Stomach (tissue), 9 donors: ENCODE results near the gene SKI. TPM values are rescaled to one million over a fixed set of nuclear protein-coding genes. Genes with fewer than 3 reads are reported as not detected.

ENCODE experiments used
- DNase-seq, 2 donors: peaks; one replicate each; pipeline versions ENCODE4 v3.0.0 to v3.0.0-alpha.2; 2013 to 2019
- H3K27ac ChIP-seq, 5 donors: fragments of 200-600 bp in 4 of 5; sonication (generic) in 4 of 5; one replicate each; pipeline ENCODE4 v1.5.1; 2013 to 2019; ENCODE audit warnings: mild to moderate bottlenecking in 1 of 5, moderate library complexity in 1 of 5
- H3K27me3 ChIP-seq, 3 donors: fragments of 200-600 bp; sonication (generic); one replicate each; pipeline ENCODE4 v1.5.1; 2017 to 2019; ENCODE audit warnings: mixed run types in 1 of 3
- H3K36me3 ChIP-seq, 4 donors: fragments of 200-600 bp; sonication (generic); 1 replicate in 3 of 4; 2 replicates in 1 of 4; pipeline ENCODE4 v1.5.1; 2016 to 2019
- H3K4me1 ChIP-seq, 4 donors: fragments of 200-600 bp; sonication (generic); one replicate each; pipeline ENCODE4 v1.5.1; 2016 to 2019
- H3K4me3 ChIP-seq, 4 donors: fragments of 200-600 bp; sonication (generic) in 3 of 4; one replicate each; pipeline ENCODE4 v1.5.1; 2016 to 2019; ENCODE audit warnings: mild to moderate bottlenecking in 1 of 4
- H3K9me3 ChIP-seq, 4 donors: fragments of 200-600 bp; sonication (generic); one replicate each; pipeline ENCODE4 v1.5.1; 2016 to 2019
- CTCF ChIP-seq, 7 experiments: fragments of 450-650 bp in 4 of 7; fragments of 200-600 bp in 3 of 7; sonication (generic) in 3 of 7; IDR thresholded peaks; one replicate each; pipeline ENCODE4 v1.5.1; 2016 to 2019; ENCODE audit warnings: antibody characterized with exemption in 7 of 7, control low read depth in 2 of 7, mild to moderate bottlenecking in 1 of 7
- EP300 ChIP-seq: sonication (generic); formaldehyde crosslinking; IDR thresholded peaks from one replicate; pipeline ENCODE4 v1.6.1; 2017; ENCODE audit warnings: antibody characterized with exemption
- POLR2A ChIP-seq, 4 donors: fragments of 450-650 bp; IDR thresholded peaks; one replicate each; pipeline ENCODE4 v1.6.1; 2016; ENCODE audit warnings: antibody characterized with exemption in 4 of 4, control low read depth in 2 of 4, mild to moderate bottlenecking in 1 of 4, moderate library complexity in 1 of 4
- POLR2AphosphoS5 ChIP-seq, 3 donors: sonication (generic); formaldehyde crosslinking; IDR thresholded peaks; one replicate each; pipeline ENCODE4 v1.6.1; 2016; ENCODE audit warnings: antibody characterized with exemption in 3 of 3
- WGBS, 5 donors: extraction: QIAGEN DNeasy Blood & Tissue Kit in 3 of 5; methylation state at CpG; one replicate each; pipeline versions ENCODE4 v1.1.5 to v1.1.7; 2013 to 2018; 5-methylcytosine and 5-hydroxymethylcytosine counted together
- intact Hi-C: fragments of 100-400 bp; cut with DNase I; formaldehyde crosslinking; loops from one replicate; pipeline ENCODE4 v1.15.1; 2023; ENCODE audit warnings: low total_unique reads
- polyA plus RNA-seq, 3 donors: library from polyadenylated mRNA; stranded (reverse); fragments of 200-250 nt; gene quantifications; one replicate each; pipeline ENCODE4 v1.2.3, GENCODE V29; 2013
- total RNA-seq, 5 donors: library from RNA; depleted of rRNA; stranded (reverse); fragments of >200 nt; gene quantifications; one replicate each; pipeline versions ENCODE4 v1.1.0 to v1.2.3, GENCODE V29; 2014 to 2016
- donor health status: healthy with polysubstance abuse.
- donor health status: Bipolar disorder and iron deficiency.
- donor health status: healthy.

SKI gene
- total and polyA plus RNA-seq, 8 donors: 7.4 to 84.0 (median 21.0) TPM

GRCh38 chr1:2215329-2215728, 12.8 kb upstream of the SKI start:
- DNase-seq: no peak
- TF ChIP-seq POLR2AphosphoS5 (IDR thresholded peaks at IDR 0.05) (no peak), EP300 (no peak), POLR2A (IDR thresholded peaks at IDR 0.05) (no peak), CTCF (IDR thresholded peaks at IDR 0.05) (no peak)
- Histone ChIP-seq H3K9me3 (no peaks in the 10 kb centered on the region), H3K36me3 (no peaks in the 10 kb centered on the region), H3K4me1 (peaks cover 32 to 43% (median 40%) of the 10 kb centered on the region in 4 donors), H3K27ac (peak overlapping the region in 4 of 5 donors; percentile 91 to 94 (median 92)), H3K4me3 (no peak overlapping the region), H3K27me3 (no peaks in the 10 kb centered on the region)
- intact Hi-C loops: no loop called here
- 86 to 94% (median 93%) methylated on average over 10 to 14 of the region's 14 CpGs for WGBS, 5 donors

- 85 to 92% (median 88%) methylated on average over 18 to 25 of the region's 25 CpGs for WGBS, 5 donors
- TF ChIP-seq POLR2AphosphoS5 (IDR thresholded peaks at IDR 0.05): no peak
- TF ChIP-seq CTCF (IDR thresholded peaks at IDR 0.05): no peak
- no peak for TF ChIP-seq EP300
- no peak for TF ChIP-seq POLR2A (IDR thresholded peaks at IDR 0.05)
These were observed 12.0 kb upstream of the SKI start for GRCh38 chr1:2215909-2216766.

GRCh38 chr1:2216767-2217058, 11.4 kb upstream of the SKI start:
- peak in 1 of 2 donors; percentile 6 for DNase-seq
- 68 to 87% (median 74%) methylated on average over 7 of the region's 7 CpGs for WGBS, 5 donors

More at GRCh38 chr1:2215909-2216766, 12.0 kb upstream of the SKI start:
- intact Hi-C loops: no loop called here
- Histone ChIP-seq H3K4me3 (no peak overlapping the region), H3K27me3 (no peaks in the 10 kb centered on the region), H3K9me3 (no peaks in the 10 kb centered on the region), H3K4me1 (peaks cover 32 to 40% (median 36%) of the 10 kb centered on the region in 4 donors), H3K27ac (no peak overlapping the region), H3K36me3 (no peaks in the 10 kb centered on the region)
- DNase-seq: peak in 1 of 2 donors; percentile 13

GRCh38 chr1:2221271-2221670, 6.8 kb upstream of the SKI start:
- Histone ChIP-seq H3K9me3 (no peaks in the 10 kb centered on the region), H3K27ac (no peak overlapping the region), H3K4me3 (no peak overlapping the region), H3K4me1 (peaks cover 0 to 5% (median under 1%) of the 10 kb centered on the region in 4 donors), H3K27me3 (no peaks in the 10 kb centered on the region), H3K36me3 (no peaks in the 10 kb centered on the region)
- 70 to 85% (median 82%) methylated on average over 3 of the region's 3 CpGs for WGBS, 5 donors
- intact Hi-C loops: no loop called here
- TF ChIP-seq CTCF (IDR thresholded peaks at IDR 0.05) (no peak), EP300 (no peak), POLR2AphosphoS5 (IDR thresholded peaks at IDR 0.05) (no peak), POLR2A (IDR thresholded peaks at IDR 0.05) (no peak)
- DNase-seq: no peak

More at GRCh38 chr1:2216767-2217058, 11.4 kb upstream of the SKI start:
- no peak overlapping the region for H3K27ac ChIP-seq
- H3K4me1 ChIP-seq: peaks cover 32 to 39% (median 36%) of the 10 kb centered on the region in 4 donors
- intact Hi-C loops: no loop called here
- no peaks in the 10 kb centered on the region for H3K36me3 ChIP-seq
- no peaks in the 10 kb centered on the region for H3K9me3 ChIP-seq
- no peak overlapping the region for H3K4me3 ChIP-seq
- no peak for TF ChIP-seq EP300
- no peak for TF ChIP-seq CTCF (IDR thresholded peaks at IDR 0.05)
- TF ChIP-seq POLR2A (IDR thresholded peaks at IDR 0.05): no peak
- no peak for TF ChIP-seq POLR2AphosphoS5 (IDR thresholded peaks at IDR 0.05)
- no peaks in the 10 kb centered on the region for H3K27me3 ChIP-seq
